Activated CD4-positive, alpha-beta T cell treated with anti-CD3 and anti-CD28 coated beads, Interleukin-2, amount 50 U/mL, for 1 hour (primary cell): Measurements from ENCODE around the gene FCER2.

Source experiments
- DNase-seq: peaks from one replicate; pipeline ENCODE4 v3.0.0-alpha.2; 2020

The FCER2 gene

DNA sequence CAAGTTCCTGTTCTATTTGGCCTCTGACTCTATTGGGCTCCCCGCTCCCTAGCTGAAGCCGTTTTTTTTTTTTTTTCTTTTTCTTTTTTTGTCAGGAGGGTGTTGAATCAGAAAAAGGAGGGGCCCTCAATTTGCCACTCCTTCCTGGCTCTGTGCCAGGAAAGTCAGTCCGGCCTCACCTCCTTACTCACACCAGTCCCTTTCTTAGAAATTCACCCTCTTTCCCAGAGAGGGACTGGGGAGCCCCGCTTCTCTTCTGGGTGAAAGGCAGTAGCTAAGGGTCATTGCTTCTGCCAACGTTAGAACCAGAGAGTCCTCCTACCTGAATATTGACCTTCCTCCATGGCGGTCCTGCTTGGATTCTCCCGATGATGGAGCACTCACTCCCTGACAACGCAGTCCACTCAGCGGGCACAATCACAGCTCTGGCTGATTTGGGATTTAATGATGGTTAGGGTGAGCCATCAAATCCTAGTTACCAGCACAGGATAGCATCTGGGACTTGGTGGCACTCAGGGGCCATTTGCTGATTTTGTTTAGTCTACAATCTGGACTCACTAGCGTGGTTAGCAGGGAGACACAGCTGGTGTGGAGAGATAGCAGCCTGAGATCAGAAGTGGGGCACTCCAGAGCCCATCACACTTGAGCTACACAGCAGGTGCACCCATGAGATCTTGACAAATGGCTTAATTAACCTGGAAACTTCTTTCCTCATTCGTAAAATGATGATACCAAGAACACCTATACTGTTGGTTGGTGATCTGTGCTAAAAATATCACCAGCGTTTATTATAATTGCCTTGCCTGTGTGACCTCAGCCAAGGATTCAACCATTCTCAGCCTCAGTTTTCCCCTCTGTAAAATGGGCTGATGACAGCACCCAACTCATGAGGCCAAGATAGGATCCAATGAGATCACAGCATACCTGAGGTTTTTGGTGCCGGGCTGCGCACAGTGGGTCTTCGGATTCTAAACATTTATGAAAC is 2.2 kb downstream of the FCER2 start:
- DNase-seq, result no peak

DNA sequence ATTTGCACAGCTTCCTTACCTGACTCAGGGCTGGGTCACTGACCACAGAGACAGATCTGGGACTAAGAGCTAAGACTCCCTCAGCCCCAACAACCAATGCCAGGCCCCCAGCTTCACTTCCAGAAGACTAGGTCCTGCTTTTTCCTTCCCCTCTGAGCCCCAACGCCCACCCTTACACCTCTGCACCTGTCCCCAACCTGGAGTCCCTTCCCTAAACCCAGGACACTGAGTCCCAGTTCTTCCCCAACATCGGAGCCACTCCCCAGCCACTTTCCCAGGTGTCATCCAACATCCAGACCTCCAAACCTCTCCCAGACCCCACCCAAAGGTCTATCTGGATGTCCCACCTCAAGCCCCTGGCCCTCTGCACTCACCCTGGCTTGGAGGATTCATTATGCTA is 2.9 kb downstream of the FCER2 start:
- no peak for DNase-seq

DNA sequence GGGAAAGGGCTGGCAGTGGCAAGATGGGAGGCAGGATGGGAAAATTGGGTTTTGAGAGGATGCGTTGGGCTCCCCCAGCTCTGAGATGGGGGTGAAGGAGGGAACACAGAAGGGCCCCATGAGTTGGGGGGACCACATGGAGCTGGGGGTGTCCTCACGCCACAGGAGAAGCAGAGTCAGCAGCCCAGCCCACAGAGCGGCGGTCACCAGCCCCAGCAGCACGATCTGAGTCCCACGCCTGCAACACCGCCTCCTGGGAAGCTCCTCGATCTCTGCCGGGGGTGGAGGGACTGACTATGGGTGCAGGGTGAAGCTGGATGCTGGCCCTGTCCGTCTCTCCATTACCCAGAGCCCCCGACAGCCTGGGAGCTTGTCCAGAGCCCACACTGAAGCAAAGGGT is 3.3 kb downstream of the FCER2 start:
- no peak for DNase-seq

DNA sequence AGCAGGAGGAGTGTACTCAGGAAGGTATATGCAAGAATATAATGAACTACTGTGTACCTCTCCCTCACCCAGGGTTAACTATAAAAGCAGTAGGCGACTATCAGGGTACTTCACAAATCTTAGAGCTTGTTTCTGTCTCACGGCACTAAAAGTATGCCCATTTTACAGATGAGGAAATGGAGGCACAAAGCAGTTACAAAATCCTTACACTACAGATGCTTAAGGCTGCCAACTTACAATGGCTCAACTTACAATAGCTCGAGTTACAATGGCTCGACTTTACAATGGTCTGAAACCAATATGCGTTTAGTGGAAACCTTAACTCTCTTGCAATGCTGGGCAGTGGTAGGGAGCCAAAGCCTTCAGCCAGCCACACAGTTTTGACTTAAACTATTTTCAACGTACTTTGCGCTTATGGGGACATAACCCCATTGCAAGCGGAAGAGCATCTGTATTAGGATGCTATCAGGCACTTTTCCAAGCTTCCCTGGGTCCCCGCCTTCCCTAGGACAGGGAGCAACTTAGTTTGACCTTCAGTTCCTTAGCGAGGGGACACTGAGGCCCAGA is 4.1 kb downstream of the FCER2 start:
- no peak for DNase-seq

DNA sequence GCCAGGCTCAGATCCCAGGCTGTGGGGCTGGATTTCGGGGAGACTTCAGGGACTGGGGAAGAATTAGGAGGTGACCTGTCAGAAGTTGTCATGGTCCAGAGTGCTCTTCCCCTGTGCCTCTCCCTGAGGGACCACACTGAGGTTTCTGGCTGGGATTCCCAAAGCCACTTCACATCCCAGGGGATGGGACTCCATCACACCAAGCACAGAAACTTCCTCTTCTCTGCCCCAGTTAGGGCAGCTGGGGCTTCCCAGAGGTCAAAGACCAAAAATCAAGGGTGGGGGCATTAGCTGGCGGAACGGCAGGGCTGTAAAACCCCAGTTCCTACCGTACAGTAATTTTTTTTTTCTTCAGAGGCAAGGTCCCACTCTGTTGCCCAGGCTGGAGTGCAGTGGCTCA is 7.4 kb downstream of the FCER2 start:
- no peak for DNase-seq

DNA sequence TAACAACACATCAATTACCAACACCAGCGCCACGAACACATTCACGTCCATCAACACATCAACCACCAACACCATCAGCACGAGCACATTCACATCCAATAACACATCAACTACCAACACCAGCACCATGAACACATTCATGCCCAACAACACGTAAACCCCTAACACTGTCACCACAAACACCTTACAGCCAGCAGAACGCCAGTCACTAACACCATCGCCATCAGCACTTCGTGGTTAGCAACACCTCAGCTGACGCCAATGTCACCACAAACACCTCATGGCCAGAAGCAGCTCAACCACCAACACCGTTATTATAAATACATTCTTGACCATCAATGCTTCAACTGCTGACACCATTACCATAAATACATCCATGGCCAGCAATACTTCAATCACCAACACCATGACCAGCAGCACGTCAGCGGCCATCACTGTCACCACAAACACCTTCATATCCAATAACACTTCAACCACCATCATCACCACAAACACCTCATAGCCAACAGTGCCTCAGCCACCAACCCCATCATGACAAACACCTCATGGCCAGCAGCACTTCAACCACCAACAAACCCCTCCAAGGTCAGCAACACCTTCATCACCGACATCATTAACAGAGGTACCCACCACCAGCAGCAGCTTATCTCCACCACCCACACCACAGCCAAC is 9.4 kb downstream of the FCER2 start:
- DNase-seq, result no peak

DNA sequence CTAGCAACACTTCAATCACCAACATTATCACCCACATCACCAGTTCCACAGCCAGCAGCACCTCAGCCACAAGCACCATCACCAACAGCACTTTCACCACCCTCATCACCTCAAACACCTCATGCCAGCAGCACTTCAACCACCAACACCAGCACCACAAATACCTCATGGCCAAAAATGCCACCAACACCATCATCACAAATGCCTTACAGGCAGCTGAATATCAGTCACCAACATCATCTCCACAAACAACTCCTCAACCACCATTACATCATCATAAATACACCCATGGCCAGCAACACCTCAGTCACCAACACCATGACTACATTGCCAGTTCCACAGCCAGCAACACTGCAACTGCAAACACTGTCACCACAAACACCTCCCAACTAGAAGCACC is 10.4 kb downstream of the FCER2 start:
- DNase-seq, result no peak

DNA sequence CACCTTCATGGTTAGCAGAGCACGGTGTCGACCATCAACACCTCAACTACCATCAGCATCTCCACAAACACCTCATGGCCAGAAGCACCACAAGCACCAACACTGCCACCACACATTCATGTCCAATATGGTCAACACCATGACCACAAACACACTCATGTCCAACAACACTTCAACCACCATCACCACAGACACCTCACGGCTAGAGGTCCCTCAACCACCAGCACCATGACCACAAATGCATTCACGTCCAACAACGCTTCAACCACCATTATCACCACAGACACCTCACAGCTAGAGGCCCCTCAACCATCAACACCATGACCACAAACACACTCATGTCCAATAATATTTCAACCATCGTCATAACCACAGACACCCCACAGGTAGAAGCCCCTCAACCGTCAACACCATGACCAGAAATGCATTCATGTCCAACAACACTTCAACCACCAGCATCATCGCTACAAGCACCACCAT is 11.1 kb downstream of the FCER2 start:
- DNase-seq, result no peak

DNA sequence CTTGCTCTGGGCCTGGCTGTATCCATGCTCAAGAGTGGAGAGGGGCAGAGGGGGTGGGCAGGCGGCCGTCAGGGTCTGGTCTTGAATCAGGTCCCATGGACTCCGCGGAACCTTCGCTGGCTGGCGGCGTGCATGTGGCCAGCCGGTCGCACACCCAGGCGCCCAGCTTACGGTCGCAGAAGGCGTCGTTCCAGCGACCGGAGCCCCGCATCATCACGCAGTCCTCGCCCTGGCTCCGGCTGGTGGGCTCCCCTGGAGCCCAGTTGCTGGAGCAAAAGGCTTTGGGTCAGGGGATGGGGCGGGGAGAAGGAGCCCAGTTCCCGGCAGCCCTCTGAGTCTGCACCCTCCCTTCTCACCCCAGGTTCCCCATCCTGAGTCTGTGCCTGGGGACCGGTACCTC is 12.8 kb downstream of the FCER2 start:
- DNase-seq, result no peak

DNA sequence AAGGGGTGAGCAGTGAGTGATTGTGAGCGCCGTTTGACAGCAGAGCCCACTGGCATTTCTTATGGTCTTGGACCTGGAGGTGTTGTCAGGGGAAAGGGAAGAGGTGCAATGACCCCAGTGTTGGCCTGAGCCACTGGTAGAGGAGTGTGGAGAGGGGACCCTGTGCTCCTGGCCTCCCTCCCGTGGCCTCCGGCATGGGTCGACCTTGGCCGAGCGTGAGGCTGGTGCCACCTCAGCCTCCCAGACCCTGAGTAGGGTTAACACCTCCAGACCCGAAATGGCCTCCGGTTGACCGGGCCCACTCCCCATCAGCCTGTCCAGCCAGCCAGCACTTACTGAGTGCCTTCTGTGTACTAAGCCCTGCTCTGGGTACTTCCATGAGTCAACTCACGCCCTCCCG is 14.8 kb downstream of the FCER2 start:
- DNase-seq, result no peak

DNA sequence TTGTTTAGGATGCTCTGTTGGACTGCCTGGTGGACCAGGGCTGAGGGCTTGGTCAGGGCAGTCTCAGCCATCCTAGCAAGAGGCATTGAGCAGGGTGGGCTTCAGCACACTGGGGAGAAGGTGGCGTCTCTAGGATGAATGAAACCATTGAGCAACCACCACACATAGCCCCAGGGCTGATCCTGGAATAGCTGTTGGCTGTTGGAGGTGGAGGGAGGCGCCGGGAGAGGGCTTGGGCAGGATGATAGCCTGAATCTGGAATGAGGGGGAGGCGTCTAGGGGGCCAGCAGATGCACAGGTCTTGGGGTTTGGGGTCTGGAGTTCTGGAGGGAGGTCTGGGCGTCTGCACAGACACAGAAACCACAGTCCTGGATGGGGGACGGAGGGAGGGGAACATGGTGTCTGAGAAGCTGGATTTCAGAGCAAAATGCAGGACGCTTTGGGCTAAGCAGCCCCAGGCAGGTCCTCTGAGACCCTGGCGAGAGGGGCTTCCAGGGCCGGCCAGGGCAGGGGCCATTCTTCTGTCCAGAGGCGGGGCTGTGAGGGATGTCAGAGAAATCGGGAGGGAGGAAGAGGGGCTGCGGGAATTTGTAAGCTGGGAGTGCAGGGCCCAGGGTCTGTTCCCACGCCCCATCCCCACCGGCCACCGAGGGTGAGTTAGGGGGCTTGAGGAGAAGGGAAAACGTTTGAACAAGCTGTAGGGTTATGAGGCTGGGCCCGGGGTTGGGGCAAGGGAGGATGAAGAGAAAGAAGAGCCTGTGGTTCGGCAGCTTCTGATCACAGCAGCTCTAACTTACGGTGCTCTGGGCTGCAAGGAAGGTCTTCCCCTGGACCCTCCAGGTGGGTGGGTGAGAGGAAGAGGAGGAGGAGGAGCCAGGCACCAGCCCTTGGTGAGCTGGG is 16.1 kb downstream of the FCER2 start:
- no peak for DNase-seq

DNA sequence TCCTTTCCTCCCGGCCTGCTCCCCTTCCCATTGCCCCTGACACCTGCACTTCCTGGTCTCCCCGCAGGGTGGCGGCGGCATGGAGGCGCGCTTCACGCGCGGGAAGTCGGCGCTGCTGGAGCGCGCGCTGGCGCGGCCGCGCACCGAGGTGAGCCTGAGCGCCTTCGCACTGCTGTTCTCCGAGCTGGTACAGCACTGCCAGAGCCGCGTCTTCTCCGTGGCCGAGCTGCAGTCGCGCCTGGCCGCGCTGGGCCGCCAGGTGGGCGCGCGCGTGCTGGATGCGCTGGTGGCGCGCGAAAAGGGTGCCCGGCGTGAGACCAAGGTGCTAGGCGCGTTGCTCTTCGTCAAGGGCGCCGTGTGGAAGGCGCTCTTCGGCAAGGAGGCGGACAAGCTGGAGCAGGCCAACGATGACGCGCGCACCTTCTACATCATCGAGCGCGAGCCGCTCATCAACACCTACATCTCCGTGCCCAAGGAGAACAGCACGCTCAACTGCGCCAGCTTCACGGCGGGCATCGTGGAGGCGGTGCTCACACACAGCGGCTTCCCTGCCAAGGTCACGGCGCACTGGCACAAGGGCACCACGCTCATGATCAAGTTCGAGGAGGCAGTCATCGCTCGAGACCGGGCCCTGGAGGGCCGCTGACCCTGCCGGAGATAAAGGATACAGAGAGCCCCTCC is 19.6 kb downstream of the FCER2 start:
- no peak for DNase-seq

DNA sequence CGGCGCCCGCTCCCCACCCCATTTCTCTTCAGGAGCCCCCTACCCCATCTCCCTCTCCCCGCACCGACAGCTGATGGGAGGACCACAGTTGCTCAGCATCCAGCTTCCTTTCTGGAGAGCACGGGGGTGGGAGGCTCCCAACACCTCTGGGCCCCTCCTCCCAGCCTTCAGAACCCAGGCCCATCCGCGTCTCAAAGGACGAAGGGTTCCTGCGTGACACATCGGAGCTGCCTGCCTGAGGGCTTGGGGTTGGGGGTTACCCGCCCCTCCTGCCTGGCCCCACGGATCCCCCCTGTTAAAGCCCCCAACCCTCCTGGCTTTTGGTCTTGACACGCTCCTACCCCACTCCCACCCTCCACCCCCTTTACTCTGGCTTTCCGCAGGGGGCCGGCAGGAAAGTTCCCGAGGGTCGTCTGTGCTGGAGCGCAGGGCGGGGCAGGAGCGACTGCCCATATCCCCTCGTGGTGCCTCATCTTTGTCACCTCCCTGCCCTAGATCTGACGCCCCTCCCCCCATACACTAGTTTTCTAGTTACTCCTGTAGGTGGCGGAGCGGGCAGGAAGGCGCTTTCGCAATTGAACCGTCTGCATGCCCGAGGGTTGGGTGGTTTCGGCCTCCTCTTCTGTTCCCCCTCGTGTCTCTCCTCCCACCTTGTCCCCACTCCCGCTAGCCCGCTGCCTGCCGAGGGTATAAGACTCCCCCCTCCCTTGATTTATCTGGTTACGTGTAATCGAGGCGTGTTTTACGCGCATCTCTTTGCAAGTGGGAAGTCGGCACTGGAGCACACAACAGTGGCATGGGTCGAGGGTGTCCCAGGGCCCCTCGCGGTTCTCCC is 20.4 kb downstream of the FCER2 start:
- peak; percentile 82 for DNase-seq

DNA sequence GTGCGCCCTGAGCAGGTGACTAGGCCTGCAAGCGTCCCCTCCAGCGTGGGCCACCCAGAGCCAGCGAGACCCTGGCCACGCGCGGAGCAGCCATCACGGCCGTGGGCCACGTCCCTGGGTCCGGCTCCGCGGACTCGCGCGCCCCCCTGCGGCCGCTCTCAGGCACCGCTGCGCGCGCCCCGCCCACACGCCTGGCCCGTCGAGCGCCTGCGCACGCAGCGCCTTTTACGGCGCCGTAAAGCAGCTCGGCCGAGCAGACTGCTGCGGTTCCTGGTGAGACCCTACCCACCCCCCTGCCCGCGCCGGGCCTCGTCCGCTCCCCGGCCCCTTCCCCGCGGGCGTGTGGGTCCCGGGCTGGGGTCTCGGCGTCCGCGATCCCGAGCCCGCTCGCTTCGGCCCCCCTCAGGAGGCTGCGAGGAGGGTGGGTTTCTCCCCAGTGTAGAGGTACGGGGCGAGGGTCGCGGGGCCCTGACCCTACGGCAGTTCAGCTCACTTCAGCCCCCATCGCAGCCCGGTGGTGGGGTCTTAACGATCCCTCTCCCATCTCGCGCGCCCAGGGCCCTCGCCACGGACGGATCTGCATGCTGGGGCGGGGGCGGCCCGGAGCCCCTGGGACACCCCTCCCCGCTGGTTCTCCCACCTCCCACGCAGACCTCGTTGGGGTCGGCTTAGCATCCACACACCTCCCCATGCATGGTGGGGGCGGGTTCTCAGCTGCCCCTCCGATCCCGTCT is 21.2 kb downstream of the FCER2 start, which contains the start of gene TRAPPC5:
Gene TRAPPC5 (plus strand): TSS at position 228 of the 734 bp plus-strand sequence. CDS start 1,421 bp downstream, outside the sequence.
- peak; percentile 84 for DNase-seq

DNA sequence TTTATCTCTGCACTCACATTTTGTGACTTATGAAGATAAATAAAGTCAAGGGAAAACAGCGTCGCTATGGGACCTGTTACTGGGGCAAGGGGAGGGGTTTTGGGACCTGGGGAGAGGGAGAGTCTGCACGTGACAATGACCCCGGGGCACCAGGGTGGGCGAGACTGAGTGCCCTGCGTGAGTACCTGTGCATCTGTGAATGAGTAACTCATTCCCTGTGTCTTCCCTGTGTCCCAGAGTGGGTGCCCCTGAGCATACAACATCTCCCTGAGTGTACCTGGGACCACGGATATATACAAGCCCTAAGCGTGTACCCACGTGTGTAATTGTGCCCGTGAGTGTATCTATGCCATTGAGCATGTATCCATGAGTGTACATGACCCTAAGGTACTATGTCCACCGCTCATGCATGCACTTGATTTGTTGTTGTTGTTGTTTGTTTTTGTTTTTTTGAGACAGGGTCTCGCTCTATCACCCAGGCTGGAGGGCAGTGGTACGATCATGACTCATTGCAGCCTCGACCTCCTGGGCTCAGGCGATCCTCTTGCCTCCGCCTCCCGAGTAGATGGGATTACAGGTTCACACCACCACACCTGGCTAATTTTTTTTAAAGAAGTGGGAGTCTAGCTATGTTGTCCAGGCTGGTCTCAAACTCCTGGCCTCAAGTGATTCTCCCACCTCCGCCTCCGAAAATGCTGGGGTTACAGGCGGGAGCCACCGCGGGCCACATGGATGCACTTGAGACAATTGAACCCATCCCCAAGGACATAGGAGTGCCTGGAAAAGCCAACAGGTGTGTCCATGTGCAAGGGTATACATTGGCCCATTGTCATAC is 21.9 kb downstream of the FCER2 start:
- no peak for DNase-seq

DNA sequence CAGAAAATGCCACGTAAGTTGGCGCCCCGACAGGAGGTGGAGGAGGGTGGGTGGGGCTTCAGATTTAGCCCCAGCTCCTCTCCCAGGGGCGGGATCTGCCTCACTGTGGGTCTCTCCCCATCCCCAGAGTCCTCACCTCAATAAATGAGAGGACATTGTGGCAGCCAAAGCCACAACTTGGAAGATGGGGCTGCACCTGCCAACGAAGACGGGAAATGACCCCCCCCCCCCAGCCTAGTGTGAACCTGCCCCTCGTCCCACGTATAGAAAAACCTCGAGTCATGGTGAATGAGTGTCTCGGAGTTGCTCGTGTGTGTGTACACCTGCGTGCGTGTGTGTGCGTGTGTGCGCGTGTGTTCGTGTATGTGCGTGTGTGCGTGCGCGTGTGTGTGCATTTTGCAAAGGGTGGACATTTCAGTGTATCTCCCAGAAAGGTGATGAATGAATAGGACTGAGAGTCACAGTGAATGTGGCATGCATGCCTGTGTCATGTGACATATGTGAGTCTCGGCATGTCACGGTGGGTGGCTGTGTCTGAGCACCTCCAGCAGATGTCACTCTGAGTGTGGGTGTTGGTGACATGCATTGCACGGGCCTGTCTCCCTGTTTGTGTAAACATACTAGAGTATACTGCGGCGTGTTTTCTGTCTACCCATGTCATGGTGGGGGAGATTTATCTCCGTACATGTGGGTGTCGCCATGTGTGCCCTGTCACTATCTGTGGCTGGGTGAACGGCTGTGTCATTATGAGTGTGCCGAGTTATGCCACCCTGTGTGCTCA is 22.8 kb downstream of the FCER2 start:
- peak; percentile 66 for DNase-seq

DNA sequence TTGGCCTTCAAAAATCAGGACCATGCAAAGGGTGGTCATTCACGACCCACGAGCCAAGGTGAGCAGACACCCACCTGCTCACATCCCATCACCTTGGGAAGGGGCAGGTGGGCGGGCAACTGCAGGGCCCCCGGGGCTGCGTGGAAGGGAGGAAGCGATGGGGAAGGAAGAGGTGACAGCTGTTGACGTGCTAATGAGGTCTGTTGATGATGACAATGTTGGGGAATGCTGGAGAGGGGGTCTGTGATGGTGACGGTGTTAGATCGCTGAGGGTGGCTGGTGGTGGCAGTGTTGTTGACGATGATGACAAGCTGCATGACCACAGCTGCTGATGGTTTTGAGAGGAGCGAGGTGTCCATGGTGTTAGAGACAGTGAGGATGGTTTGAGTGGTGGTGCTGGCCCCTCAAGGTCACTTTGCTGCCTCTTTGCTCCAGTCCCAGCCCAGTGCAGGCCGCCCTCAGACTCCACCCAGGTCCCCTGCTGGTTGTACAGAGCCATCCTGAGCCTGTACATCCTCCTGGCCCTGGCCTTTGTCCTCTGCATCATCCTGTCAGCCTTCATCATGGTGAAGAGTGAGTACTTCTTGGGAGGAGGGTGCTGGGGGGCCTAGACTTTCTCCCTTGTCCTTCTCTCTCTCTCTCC is 24.1 kb downstream of the FCER2 start:
- DNase-seq, result no peak

DNA sequence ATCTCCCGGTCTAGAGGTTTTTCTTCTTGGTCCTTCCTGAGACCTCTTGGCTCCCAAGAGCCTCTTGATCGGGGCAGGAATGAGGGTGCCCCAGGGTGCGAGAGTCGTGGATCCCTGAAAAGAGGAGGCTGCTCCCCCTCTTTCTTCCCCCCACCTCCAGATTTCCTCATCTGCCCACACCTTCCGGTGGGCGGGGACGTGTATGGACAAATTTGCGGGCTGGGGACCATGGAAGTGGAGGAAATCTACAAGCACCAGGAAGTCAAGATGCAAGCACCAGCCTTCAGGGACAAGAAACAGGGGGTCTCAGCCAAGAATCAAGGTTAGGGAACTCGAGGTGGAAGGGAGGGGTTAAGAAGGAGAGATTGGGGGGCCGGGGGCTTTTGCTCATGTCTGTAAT is 25.1 kb downstream of the FCER2 start, which contains the start of gene MCEMP1:
Gene MCEMP1 (plus strand): TSS at position 237 of the 400 bp plus-strand sequence. CDS start 31 bp downstream, at position 268.
- no peak for DNase-seq
